Stimulated activated CD8-positive, alpha-beta memory T cell treated with anti-CD3 and anti-CD28 coated beads, Interleukin-12 subunit alpha, Interleukin-12 subunit beta, amount 100 ng/mL, for 24 hours (primary cell): ENCODE measurements around the gene CREB3L4.

Experiments used
- DNase-seq: peaks from one replicate; pipeline ENCODE4 v3.0.0-alpha.2; 2020; ENCODE audit errors: extremely low read depth

Gene CREB3L4

GRCh38 chr1:153967107-153967999 is at the start of gene CREB3L4:
CREB3L4 (plus strand) TSS chr1:153967902; CDS start chr1:153968526, 624 bp downstream.
- no peak for DNase-seq

GRCh38 chr1:153919876-153920852 is 47.5 kb upstream of the CREB3L4 start:
- no peak for DNase-seq

- no peak for DNase-seq
These were observed 46.5 kb upstream of the CREB3L4 start for GRCh38 chr1:153921080-153921802.

- DNase-seq = no peak
These were observed 46.0 kb upstream of the CREB3L4 start for GRCh38 chr1:153921803-153922075.

- peak; percentile 37 for DNase-seq
These were observed 45.4 kb upstream of the CREB3L4 start for GRCh38 chr1:153922076-153922971.

- DNase-seq = peak; percentile 97
These were observed 44.5 kb upstream of the CREB3L4 start, which contains the start of gene GATAD2B for GRCh38 chr1:153922972-153923925. GATAD2B (minus strand) TSS chr1:153922972; CDS start chr1:153828347, 94,625 bp downstream.

- no peak for DNase-seq
These were observed 41.3 kb upstream of the CREB3L4 start for GRCh38 chr1:153926405-153926804.

- no peak for DNase-seq
These were observed 39.5 kb upstream of the CREB3L4 start for GRCh38 chr1:153928245-153928644.

- DNase-seq = no peak
These were observed 38.8 kb upstream of the CREB3L4 start for GRCh38 chr1:153928791-153929341.

GRCh38 chr1:153929426-153929825 is 38.3 kb upstream of the CREB3L4 start:
- DNase-seq = no peak

GRCh38 chr1:153929981-153930948 is 37.4 kb upstream of the CREB3L4 start:
- DNase-seq = no peak

- DNase-seq = no peak
These were observed 35.3 kb upstream of the CREB3L4 start for GRCh38 chr1:153932156-153933131.

- DNase-seq = no peak
These were observed 34.3 kb upstream of the CREB3L4 start for GRCh38 chr1:153933430-153933829.

GRCh38 chr1:153933955-153934354 is 33.7 kb upstream of the CREB3L4 start:
- DNase-seq = no peak

- no peak for DNase-seq
These were observed 33.0 kb upstream of the CREB3L4 start for GRCh38 chr1:153934746-153935145.

GRCh38 chr1:153936011-153936802 is 31.5 kb upstream of the CREB3L4 start:
- no peak for DNase-seq
